Measurements from ENCODE around the gene CACNA2D3. TPM values are rescaled to one million over a fixed set of nuclear protein-coding genes. Genes with fewer than 3 reads are reported as not detected.

Gene CACNA2D3
- polyA plus RNA-seq, 12 donors = 1.3 to 4.9 (median 3.1) TPM; not detected in 2

DNA sequence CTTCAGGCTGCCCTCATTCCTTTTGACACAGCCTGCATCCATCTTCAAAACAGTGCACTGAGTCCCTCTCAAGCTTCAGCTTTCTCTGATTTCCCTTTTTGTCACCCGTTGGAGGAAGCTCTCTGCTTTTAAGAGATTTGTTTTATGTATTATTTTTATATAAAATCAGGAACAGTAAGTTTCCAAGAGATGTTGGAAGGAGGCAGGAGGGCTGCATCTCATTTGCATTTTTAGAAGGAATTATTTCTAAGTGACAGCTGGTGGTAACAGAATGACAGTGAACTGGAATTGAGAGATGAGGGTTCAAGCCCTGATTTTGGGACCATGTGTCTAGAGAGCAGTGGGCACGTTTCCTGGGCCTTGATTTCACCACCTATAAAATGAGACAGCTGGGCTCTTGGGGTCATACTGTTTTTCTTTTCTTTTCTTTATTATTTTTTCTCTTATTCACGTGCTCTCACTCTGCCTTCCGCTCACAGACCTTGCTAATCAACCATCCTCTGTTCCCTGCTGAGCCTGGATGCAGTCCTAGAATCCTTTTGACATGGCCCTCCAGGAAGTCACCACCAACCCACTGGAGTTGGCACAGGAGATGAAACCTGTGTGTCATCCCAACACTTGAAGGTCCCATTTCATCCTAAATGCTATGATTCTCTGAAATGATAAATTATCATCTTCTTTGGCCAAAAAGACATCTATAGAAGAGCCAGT, 148.6 kb downstream of the CACNA2D3 start:
- DNase-seq = no peak

DNA sequence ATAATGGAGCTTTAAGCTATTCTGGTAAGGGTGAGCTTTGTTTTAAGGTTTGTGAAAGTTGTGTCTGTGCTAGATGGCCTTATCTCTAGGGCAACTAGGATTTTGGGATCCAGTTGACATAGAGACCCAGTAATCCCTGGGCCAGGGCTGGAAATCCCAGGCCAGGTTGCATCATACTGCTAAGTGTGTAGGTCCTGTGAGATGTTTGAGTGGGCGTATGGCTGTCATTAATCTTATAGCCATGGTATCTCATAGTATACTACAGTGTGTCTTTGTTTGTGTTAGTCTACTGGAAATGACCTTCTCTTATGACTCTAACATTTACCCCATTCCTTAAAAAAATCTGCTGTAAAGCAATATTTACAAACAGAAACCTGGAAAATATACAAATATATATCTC, 151.4 kb downstream of the CACNA2D3 start:
- DNase-seq = no peak

DNA sequence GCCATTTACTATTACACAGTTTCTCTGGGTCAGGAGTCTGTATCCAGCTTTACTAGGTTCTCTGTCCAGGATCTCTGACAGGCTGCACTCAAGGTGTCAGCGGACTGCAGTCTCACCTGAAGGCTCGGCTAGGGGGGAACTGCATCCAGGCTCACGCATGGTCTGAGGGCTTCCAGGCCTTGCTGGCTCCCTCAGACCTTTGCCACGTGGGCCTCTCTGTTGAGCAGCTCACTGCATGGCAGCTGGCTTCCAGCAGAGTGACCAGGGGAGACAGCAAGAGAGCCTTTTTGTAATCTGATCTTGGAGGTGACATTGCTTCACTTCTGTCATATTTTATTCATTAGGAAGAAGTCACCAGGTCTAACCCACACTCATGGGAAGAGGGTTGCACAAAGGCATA, 152.3 kb downstream of the CACNA2D3 start:
- DNase-seq = no peak

DNA sequence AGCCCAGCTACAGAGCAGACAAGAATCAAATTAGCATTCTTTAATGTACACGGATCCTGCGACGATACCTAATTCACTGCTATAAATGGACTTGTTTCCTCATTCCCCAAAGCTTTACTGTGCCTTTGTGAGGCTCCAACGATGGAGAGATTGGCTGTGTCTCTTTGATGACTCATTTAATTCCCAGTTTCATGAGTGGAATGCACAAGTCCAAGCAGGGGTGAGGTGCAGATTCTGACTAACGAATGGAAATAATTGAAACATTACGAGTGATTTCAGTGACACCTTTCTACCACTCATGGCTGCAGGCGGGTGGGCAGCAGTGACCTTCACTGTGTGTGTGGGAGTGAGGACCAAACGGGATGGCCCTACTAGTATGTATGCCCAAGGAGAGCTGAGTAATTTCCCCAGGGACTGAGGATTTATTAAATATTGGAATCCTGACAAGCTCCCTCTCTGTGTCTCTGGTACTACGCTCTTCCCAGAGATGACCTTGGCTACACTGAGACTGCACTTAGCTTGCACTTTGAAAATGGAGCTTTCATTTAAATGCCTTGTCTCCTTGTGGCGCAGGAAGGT, 156.7 kb downstream of the CACNA2D3 start:
- DNase-seq = no peak

DNA sequence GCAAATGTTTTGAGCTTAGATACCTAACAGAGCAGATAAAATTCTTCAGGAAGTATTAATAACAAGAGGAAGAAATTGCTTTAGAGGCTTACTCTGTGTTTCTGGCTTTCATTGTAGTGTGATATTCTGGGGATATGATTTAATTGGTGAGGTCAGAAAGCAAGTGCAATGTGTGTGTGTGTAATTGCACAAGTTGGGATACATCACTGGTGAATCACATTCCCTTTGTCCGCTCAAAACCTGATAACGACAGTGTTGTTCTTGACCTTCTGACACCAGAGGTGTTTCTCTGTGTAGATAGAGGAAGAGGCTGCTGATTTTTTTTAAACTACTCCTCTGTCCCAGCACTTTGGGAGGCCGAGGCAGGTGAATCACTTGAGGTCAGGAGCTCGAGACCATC, 161.1 kb downstream of the CACNA2D3 start:
- DNase-seq = no peak

DNA sequence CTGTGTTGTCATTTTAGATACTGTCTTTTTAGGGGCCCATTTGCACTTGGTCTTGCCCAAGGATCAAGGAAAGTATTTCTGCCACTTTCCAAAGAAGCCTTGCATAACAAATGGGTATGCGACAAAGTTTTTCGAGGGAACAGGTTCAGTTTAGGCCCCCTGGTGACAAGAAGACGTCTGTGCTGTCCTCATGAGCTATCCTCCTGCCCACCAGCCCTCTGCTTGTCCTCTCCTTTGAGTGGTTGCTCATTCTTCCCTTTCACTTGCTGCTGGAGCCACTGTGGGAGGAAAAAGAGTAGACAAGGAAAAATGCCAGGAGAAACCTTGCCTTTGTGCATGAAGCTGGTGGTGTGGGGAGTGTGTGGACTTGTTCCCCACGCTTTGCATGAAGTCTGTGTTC, 171.9 kb downstream of the CACNA2D3 start:
- no peak for DNase-seq

DNA sequence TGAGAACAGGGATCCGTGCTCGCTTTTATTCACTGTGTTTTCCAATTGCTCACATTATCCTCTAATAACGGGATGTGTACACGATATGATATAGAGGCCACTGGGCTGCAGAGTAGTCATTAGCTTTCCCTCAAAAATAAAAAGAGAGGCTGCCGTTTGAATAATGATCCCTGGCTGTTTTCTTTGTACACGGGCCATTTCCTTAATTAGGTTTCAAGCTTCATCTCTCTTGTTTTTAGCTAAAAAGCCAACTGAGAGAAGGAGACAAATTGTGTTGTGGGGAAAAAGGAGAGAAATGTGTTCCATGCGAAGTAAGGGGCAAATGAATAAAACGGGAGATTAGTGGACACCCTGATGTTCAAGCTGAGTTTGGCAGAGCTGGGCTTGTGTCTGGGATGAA, 174.2 kb downstream of the CACNA2D3 start:
- DNase-seq = no peak

DNA sequence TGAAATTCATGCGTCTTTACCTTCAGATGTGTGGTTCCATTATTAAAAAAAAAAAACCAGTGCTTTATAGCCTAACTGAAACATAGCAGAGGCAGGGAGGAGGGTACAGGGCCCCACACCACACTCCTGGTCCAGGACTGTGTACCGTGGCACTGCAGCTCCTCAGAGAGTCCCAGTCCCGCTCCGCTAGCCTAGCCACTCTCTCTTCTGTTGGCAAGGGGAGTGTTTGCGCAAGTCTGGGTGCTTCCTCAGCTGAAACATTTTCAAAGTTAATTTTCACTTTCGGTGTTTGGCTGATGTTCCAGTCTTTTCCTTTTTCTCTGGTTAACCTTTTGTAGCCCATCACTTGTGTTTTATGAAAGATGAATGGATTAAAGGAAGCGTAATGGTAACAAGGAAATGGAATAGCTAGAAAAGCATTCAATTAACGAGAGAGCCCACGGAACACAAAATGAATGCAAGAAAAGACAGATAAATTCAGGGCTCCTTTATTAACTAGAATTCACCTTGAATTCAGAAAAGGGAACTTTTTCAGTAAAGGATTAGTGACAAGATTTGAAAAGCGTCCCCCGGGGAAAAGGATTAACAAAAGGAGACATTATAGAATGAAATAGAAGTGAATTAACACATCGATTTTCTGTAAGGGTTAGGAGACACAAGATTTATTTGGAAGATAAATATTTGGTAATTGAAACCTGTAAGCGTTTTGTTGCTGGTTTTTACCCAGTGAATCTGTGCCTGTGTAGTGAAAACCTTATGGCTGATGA, 177.0 kb downstream of the CACNA2D3 start:
- DNase-seq = no peak

DNA sequence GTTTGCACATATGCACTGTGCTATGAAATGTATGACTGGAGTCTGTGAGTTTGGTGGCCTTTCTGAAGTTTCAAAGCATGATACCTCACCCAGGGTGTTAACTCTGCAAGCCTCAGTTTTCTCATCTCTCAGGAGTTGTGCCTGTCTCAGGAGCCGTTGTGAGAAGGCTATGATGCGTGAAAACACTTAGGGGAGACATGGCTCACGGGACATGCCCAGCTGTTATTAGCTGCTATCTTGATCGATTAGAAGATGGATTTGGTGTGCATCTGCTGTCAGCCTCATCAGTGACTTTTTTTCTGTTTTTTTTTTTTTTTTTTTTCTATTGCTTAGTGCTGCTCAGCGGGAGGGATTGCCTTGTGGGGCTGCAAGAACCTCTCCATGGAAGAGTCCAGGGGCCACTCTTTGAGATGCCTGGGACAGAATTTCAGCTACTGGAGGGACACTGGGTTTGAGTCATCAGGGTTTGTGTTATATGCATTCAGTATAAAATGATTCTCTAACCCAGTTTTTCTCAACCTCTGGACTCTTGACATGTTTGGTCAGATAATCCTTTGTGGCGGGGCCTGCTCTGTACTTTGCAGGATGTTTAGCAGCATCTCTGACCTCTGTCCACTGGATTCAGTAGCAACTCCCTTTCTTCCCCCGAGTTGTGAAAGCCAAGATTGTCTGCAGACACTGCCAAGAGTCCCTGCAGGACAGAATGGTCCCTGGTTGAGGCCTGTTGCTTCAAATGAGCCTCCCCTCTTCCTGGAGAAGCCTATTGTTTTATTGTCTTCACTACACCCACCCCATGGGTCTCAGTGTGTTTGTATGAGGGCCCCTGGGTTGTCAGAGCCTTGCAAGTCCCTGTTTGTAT, 181.4 kb downstream of the CACNA2D3 start:
- DNase-seq = no peak

DNA sequence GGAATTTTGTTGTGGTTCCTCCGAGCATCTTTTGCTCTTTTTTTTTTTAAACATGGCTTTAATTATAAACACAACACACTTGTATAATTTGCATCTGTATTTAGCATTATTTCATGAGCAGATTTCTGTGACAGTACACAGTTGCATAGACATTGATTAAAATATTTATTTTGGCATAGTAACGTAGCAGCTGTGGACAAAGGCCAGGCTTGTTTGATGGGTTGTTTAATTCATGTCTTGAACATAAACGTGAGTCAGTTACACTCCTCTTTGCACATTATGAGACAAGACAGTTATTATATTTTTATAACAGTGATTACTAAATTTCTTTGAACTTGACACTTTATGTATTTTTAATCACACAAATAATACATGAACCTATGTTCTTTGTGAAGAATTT, 182.5 kb downstream of the CACNA2D3 start:
- no peak for DNase-seq

DNA sequence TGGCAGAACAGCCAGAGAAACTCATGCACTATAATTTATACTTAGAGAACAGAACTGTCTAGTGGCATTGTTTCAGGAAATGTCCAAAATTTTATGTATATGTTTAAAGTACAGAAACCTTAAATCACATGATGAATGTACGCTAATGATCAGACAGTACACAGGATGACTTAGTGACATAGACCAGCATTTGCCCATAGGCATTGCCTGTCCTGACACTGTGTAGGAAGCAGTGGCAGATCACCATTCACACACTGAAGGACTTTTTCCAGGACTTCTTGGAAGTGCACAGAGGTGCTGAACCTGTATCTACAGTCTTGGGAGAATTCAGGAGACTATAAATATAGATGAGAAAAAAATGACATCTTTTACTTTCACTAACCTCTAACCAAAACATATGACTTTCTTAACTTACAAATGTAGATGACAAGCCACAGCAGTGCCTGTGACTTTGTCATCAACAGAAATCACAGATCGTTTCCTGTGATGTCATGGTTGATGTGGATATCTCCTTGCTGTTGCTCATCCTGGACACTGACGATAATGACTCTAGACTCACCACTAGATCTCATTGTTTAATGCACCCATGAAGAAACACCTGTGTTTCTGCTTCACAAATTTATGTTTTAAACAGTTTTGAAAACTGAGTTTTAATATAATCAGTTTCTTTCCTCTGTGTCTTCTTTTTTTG, 183.2 kb downstream of the CACNA2D3 start:
- no peak for DNase-seq

DNA sequence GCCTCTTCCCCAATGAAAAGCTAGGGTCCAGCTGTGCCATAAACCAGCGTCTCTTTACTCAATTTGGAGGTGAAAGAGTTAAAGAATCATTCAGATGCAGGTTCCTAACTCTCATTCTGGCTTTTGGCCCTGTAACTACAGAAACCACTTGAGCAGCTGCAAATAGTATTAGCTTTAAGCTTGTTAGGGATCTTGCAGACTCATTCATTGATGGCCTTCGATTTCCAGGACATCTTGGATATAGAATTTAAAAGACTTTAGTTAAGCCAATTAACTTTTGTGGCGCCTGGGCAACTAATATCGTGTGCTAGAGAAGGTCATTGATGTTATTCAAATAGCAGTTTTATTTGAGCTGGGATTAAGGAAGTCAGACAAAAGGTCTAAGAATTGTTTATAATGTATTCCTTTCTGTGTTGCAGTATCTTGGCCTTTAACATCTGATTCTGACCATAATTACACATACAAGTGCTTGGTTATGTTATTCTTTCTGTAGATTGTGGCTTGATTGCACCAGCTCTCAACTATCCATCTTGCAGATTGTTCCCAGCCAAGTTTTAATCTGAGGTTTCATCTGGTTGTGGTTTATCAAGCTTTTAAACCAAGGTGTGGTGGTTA, 185.3 kb downstream of the CACNA2D3 start:
- DNase-seq = peak; percentile 31

DNA sequence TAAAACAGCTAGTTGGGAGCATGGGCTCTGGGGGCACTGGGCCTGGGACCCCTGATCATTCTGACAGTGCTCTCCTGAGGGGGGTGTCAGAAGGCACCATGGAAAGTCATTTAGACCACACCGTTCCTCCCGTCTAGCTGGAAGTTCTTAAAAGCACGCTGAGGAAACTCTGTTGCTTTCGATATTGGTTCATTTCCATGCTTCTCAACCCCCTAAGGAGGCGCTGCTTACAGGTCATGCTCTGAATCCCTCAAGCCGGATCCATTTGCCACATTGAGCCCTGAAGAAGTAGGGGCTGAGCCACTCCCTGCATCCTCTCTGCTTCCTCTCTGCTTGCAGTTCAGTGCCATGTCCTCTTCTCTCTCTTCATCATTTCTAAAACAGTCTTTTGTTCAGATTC, 187.2 kb downstream of the CACNA2D3 start:
- no peak for DNase-seq

DNA sequence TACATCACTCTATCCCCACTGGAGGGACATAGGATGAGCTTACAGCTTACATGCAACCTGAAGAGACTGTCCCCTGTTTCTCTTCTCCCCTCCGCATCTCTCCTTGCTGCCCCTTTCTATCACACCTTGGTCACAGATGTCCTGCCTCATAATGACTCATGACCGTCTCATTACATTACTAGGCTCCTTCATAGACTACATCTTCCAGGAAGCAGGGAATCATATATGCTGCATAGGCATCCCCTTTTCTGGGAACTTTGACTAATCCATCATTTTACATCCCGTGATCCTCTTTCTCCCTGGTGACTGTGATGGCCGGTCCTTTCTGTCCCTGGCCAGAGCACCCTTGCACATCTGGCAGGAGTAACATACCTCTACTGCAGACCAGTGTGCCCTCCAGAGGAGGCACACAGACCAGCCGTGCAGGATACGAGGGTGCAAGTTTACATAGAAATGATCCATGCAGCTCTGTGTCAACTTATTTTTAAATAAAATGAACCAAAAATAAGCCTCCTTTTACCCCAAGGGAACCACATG, 188.9 kb downstream of the CACNA2D3 start:
- DNase-seq = no peak

DNA sequence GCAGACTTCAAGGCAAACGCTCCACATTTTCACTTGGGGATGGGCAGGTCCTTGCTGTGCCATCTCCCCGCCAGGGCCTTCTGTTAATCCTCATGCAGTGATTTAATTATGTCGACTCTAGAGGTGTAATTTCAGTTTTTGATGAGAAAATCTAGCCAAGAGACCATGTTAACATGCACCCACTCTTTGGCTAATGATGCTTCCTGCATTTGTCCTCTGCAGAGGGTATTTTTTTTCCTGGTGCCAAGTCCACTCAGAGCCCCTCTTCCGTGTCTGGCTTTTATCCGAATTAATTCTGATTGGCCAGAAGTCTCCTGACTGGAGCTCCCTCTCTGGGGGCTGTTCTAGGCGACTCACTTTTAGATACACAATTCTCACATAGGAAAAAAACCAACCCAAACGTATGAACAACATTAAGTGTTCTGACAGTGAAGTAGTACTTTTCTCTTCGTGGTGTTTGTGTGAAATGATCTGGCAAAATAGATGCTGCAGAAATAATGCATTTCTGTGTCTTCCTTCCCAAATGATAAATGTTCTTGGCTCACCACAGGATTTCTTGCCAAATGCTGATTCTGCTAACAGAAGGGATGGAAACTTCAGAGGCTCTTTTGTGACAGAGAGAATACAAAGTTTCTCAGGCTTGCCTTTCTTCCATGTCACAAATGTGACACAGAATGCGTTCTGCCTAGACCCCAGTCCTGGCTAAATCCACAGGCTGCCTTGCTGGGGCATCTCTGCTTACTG, 190.0 kb downstream of the CACNA2D3 start:
- DNase-seq = no peak

DNA sequence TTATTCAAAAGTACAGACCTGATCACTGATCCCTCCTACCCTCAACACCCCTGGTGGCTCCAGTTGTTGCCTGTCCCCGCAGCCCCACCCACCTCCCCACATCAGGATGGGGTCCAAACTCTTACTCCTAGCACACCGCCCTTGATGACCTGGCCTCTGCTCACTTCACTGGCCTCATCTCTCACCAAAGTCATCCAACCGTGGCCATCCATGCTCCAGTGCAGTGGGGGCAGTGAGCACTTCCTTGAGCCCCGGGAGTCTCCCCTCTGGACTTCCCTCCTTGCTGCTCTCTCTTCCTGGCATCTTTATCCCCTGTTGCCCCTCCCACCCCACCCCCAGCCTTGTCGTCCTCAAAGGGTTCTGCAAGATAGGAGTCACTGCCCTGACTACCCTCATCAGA, 191.1 kb downstream of the CACNA2D3 start:
- DNase-seq = no peak

DNA sequence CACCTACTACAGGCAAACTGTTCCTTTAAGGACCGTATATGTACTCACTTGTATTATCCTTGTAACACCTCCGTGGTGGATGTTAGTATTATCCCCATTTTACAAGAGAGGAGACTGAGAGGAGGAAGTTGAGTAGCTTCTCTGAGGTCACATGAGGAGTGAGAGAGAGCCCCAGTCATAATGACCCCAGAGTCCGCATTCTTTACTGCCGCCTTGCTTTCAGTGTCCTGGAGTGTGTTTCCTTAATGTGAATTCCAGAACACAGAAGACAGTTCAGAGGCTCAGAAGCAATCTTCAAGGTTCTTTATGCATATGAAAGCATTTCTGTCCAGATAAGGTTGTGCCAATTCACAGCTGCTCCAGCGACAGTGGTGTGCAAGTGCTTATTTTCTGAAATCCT, 199.2 kb downstream of the CACNA2D3 start:
- no peak for DNase-seq

DNA sequence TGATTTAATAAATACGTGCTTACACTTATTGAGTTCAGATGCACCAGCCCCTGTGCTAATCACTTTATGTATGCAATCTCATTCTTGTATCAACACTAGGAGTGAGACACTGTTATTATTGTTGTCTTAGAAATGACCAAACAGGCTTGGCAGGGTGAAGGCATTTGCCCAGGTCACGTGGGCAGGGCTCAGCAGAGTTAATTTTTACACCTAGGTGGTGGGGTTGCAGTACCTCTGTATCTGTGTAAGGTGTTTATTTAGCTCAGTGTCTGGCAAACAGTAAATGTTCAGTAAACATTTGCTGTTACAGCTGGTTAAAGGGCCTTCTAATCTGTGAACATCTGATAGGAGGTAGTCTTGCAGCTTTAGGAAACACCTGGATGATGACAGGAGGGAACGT, 200.0 kb downstream of the CACNA2D3 start:
- no peak for DNase-seq

DNA sequence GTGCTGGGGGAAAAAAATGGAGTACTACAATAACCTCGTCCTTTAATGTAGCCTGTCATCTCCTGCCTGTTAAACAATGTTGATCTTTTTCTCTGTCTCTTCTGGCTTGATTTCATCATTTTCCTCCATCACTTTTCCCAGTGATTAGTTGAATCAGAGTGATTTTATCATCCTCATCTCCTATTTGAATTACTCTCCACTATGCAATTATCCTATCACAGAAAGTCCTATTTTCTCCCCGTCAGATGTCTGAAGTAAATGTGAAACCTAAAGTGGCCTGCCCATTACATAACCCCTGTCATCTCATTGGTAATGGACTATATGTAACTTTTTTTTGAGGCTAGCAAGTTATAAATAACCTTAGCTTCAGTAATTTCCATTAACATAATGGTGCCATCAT, 201.8 kb downstream of the CACNA2D3 start:
- no peak for DNase-seq

DNA sequence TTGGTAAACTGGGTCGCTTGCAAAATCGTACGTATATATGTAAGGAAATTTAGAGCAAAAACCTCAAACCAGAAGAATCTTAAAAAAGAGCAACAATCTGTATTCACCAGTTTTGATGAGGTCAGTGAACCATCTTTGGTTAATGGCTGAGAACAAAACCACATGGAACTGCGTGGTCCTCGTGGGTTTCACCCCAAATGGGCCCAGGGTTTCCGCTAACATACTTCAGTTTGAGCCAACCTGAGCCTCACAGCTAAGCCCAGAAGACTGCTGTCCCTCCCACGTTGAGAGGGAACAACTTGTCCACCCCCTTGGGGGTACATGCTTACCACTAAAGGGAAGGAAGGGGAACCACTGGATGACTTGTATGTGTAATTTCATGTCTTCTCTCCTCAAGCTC, 204.6 kb downstream of the CACNA2D3 start:
- no peak for DNase-seq

Data from muscle of arm (tissue), 12 donors.